ENCODE data around the gene RELL1. TPM values are rescaled to one million over a fixed set of nuclear protein-coding genes. Genes with fewer than 3 reads are reported as not detected.

RELL1 gene
- total RNA-seq (10 to 100 TPM; 34.9 to 36.9 TPM), polyA plus RNA-seq (1 to 10 TPM; 3.9 to 8.8 TPM)

GRCh38 chr4:37686373-37687193 is at the start of gene RELL1:
TSS of gene RELL1 (minus strand) at chr4:37686376. CDS start at chr4:37686287, 89 bp downstream.
- Mint-ChIP-seq H3K4me1 (peaks cover 26 to 47% (median 35%) of the 10 kb centered on the region in 4 donors), H3K27me3 (no peaks in the 10 kb centered on the region), H3K36me3 (peaks cover 0 to 11% of the 10 kb centered on the region in 2 donors), H3K9me3 (no peaks in the 10 kb centered on the region), H3K27ac (peak within 1 kb of the TSS; percentile 97 to 99 (median 98)), H3K4me3 (peak within 1 kb of the TSS; percentile 91 to 98 (median 95))
- peaks cover 41% of the 10 kb centered on the region for H3K4me1 ChIP-seq (ENCODE audit: insufficient read depth, low read length)
- H3K27ac ChIP-seq (ENCODE audit: low read depth, low read length) = peak within 1 kb of the TSS; percentile 91
- peak within 1 kb of the TSS; percentile 18 to 72 for H3K4me3 ChIP-seq (ENCODE audit: low read length in 2 of 2)
- POLR2A ChIA-PET (ENCODE audit: partially characterized antibody) = interaction anchor here (0.6 to 1.5 kb wide), 9 partner anchors 11 to 1343 kb away, joined by 3 to 6 read pairs (median 3); no protein-coding TSS in a partner anchor
- intact Hi-C loops (cut with micrococcal nuclease) = loop anchor here (1.0 to 10.0 kb wide), 6 partner anchors 34 to 1681 kb away; partner anchors contain the start of genes PGM2, RFC1, TBC1D1 and TMEM156
- no peaks in the 10 kb centered on the region for H3K36me3 ChIP-seq (ENCODE audit: insufficient read depth, low read length)
- no peaks in the 10 kb centered on the region for H3K27me3 ChIP-seq (ENCODE audit: insufficient read depth, low read length)
- DNase-seq = peak; percentile 98 to 99 (median 98)
- CTCF ChIA-PET (ENCODE audit: partially characterized antibody) = interaction anchor here (0.8 to 3.0 kb wide), 2 partner anchors 88 to 95 kb away, joined by 4 to 7 read pairs; no protein-coding TSS in a partner anchor
- H3K9me3 ChIP-seq (ENCODE audit: control insufficient read depth in 1 of 2, low read length in 2 of 2) = no peaks in the 10 kb centered on the region

- Histone ChIP-seq H3K27me3 (ENCODE audit: insufficient read depth, low read length) (no peaks in the 10 kb centered on the region), H3K9me3 (ENCODE audit: control insufficient read depth in 1 of 2, low read length in 2 of 2) (no peaks in the 10 kb centered on the region), H3K4me1 (ENCODE audit: insufficient read depth, low read length) (no peaks in the 10 kb centered on the region), H3K27ac (ENCODE audit: low read depth, low read length) (no peak overlapping the region), H3K4me3 (ENCODE audit: low read length in 2 of 2) (no peak overlapping the region), H3K36me3 (ENCODE audit: insufficient read depth, low read length) (no peaks in the 10 kb centered on the region)
- no peaks in the 10 kb centered on the region for H3K4me1 Mint-ChIP-seq
- no peak overlapping the region for H3K27ac Mint-ChIP-seq
- H3K4me3 Mint-ChIP-seq = no peak overlapping the region
- ChIA-PET POLR2A (ENCODE audit: partially characterized antibody) (no interaction called here), CTCF (ENCODE audit: partially characterized antibody) (interaction anchor here (1.2 kb wide), 1 partner anchor 22 kb away, joined by 3 read pairs; no protein-coding TSS in a partner anchor)
- no peaks in the 10 kb centered on the region for H3K9me3 Mint-ChIP-seq
- no peak for DNase-seq
- peaks cover 0 to 2% of the 10 kb centered on the region in 2 donors for H3K27me3 Mint-ChIP-seq
- no peaks in the 10 kb centered on the region for H3K36me3 Mint-ChIP-seq
- intact Hi-C loops (cut with micrococcal nuclease) = no loop called here
Observed at GRCh38 chr4:37735578-37735977, 49.4 kb upstream of the RELL1 start.

GRCh38 chr4:37734989-37735388 is 48.8 kb upstream of the RELL1 start:
- Mint-ChIP-seq H3K27me3 (peaks cover 0 to 2% of the 10 kb centered on the region in 2 donors), H3K9me3 (no peaks in the 10 kb centered on the region), H3K4me3 (no peak overlapping the region), H3K4me1 (no peaks in the 10 kb centered on the region), H3K36me3 (no peaks in the 10 kb centered on the region), H3K27ac (no peak overlapping the region)
- no peak for DNase-seq
- Histone ChIP-seq H3K4me1 (ENCODE audit: insufficient read depth, low read length) (no peaks in the 10 kb centered on the region), H3K4me3 (ENCODE audit: low read length in 2 of 2) (no peak overlapping the region), H3K36me3 (ENCODE audit: insufficient read depth, low read length) (no peaks in the 10 kb centered on the region), H3K27me3 (ENCODE audit: insufficient read depth, low read length) (no peaks in the 10 kb centered on the region), H3K9me3 (ENCODE audit: control insufficient read depth in 1 of 2, low read length in 2 of 2) (no peaks in the 10 kb centered on the region), H3K27ac (ENCODE audit: low read depth, low read length) (no peak overlapping the region)
- intact Hi-C loops (cut with micrococcal nuclease) = no loop called here
- ChIA-PET POLR2A (ENCODE audit: partially characterized antibody) (no interaction called here), CTCF (ENCODE audit: partially characterized antibody) (interaction anchor here (1.2 kb wide), 1 partner anchor 22 kb away, joined by 3 read pairs; no protein-coding TSS in a partner anchor)

GRCh38 chr4:37733240-37733867 is 47.2 kb upstream of the RELL1 start:
- Mint-ChIP-seq H3K36me3 (no peaks in the 10 kb centered on the region), H3K9me3 (no peaks in the 10 kb centered on the region), H3K4me3 (no peak overlapping the region), H3K4me1 (no peaks in the 10 kb centered on the region), H3K27ac (no peak overlapping the region), H3K27me3 (peaks cover 0 to 2% of the 10 kb centered on the region in 2 donors)
- no peak overlapping the region for H3K27ac ChIP-seq (ENCODE audit: low read depth, low read length)
- intact Hi-C loops (cut with micrococcal nuclease) = no loop called here
- H3K27me3 ChIP-seq (ENCODE audit: insufficient read depth, low read length) = no peaks in the 10 kb centered on the region
- H3K4me3 ChIP-seq (ENCODE audit: low read length in 2 of 2) = no peak overlapping the region
- H3K9me3 ChIP-seq (ENCODE audit: control insufficient read depth in 1 of 2, low read length in 2 of 2) = no peaks in the 10 kb centered on the region
- no peaks in the 10 kb centered on the region for H3K4me1 ChIP-seq (ENCODE audit: insufficient read depth, low read length)
- POLR2A ChIA-PET (ENCODE audit: partially characterized antibody) = no interaction called here
- CTCF ChIA-PET (ENCODE audit: partially characterized antibody) = interaction anchor here (1.0 to 1.1 kb wide), 2 partner anchors 11 to 19 kb away, joined by 3 read pairs; no protein-coding TSS in a partner anchor
- DNase-seq = no peak
- no peaks in the 10 kb centered on the region for H3K36me3 ChIP-seq (ENCODE audit: insufficient read depth, low read length)

GRCh38 chr4:37732526-37733186 is 46.5 kb upstream of the RELL1 start:
- no peak overlapping the region for H3K27ac Mint-ChIP-seq
- peaks cover 0 to 2% of the 10 kb centered on the region in 2 donors for H3K27me3 Mint-ChIP-seq
- no peak for DNase-seq
- intact Hi-C loops (cut with micrococcal nuclease) = no loop called here
- no peaks in the 10 kb centered on the region for H3K27me3 ChIP-seq (ENCODE audit: insufficient read depth, low read length)
- H3K4me1 ChIP-seq (ENCODE audit: insufficient read depth, low read length) = no peaks in the 10 kb centered on the region
- H3K4me1 Mint-ChIP-seq = peaks cover 0 to 2% (median 0%) of the 10 kb centered on the region in 4 donors
- H3K4me3 ChIP-seq (ENCODE audit: low read length in 2 of 2) = no peak overlapping the region
- no peaks in the 10 kb centered on the region for H3K36me3 ChIP-seq (ENCODE audit: insufficient read depth, low read length)
- H3K9me3 Mint-ChIP-seq = no peaks in the 10 kb centered on the region
- H3K36me3 Mint-ChIP-seq = no peaks in the 10 kb centered on the region
- CTCF ChIA-PET (ENCODE audit: partially characterized antibody) = interaction anchor here (1.0 to 1.6 kb wide), 3 partner anchors 9 to 19 kb away, joined by 3 to 4 read pairs (median 3); no protein-coding TSS in a partner anchor
- no peak overlapping the region for H3K4me3 Mint-ChIP-seq
- no peak overlapping the region for H3K27ac ChIP-seq (ENCODE audit: low read depth, low read length)
- POLR2A ChIA-PET (ENCODE audit: partially characterized antibody) = no interaction called here
- H3K9me3 ChIP-seq (ENCODE audit: control insufficient read depth in 1 of 2, low read length in 2 of 2) = no peaks in the 10 kb centered on the region

- CTCF ChIA-PET (ENCODE audit: partially characterized antibody) = no interaction called here
- intact Hi-C loops (cut with micrococcal nuclease) = no loop called here
- H3K27me3 ChIP-seq (ENCODE audit: insufficient read depth, low read length) = no peaks in the 10 kb centered on the region
- Mint-ChIP-seq H3K9me3 (no peaks in the 10 kb centered on the region), H3K36me3 (no peaks in the 10 kb centered on the region), H3K4me3 (no peak overlapping the region), H3K27ac (peak overlapping the region in 1 of 7 donors; percentile 24), H3K4me1 (peaks cover 0 to 2% (median 0%) of the 10 kb centered on the region in 4 donors), H3K27me3 (peaks cover 0 to 2% of the 10 kb centered on the region in 2 donors)
- POLR2A ChIA-PET (ENCODE audit: partially characterized antibody) = no interaction called here
- no peak overlapping the region for H3K27ac ChIP-seq (ENCODE audit: low read depth, low read length)
- no peak for DNase-seq
- no peaks in the 10 kb centered on the region for H3K4me1 ChIP-seq (ENCODE audit: insufficient read depth, low read length)
- no peak overlapping the region for H3K4me3 ChIP-seq (ENCODE audit: low read length in 2 of 2)
- H3K36me3 ChIP-seq (ENCODE audit: insufficient read depth, low read length) = no peaks in the 10 kb centered on the region
- no peaks in the 10 kb centered on the region for H3K9me3 ChIP-seq (ENCODE audit: control insufficient read depth in 1 of 2, low read length in 2 of 2)
Observed at GRCh38 chr4:37729649-37730004, 43.5 kb upstream of the RELL1 start.

GRCh38 chr4:37728064-37728463 is 41.9 kb upstream of the RELL1 start:
- Histone ChIP-seq H3K27me3 (ENCODE audit: insufficient read depth, low read length) (no peaks in the 10 kb centered on the region), H3K36me3 (ENCODE audit: insufficient read depth, low read length) (no peaks in the 10 kb centered on the region), H3K9me3 (ENCODE audit: control insufficient read depth in 1 of 2, low read length in 2 of 2) (no peaks in the 10 kb centered on the region), H3K27ac (ENCODE audit: low read depth, low read length) (no peak overlapping the region), H3K4me3 (ENCODE audit: low read length in 2 of 2) (no peak overlapping the region), H3K4me1 (ENCODE audit: insufficient read depth, low read length) (no peaks in the 10 kb centered on the region)
- Mint-ChIP-seq H3K4me3 (no peak overlapping the region), H3K27me3 (peaks cover 0 to 2% of the 10 kb centered on the region in 2 donors), H3K9me3 (peaks cover 0 to 2% (median 0%) of the 10 kb centered on the region in 8 donors), H3K4me1 (peaks cover 1 to 3% (median 2%) of the 10 kb centered on the region in 4 donors), H3K27ac (no peak overlapping the region), H3K36me3 (no peaks in the 10 kb centered on the region)
- intact Hi-C loops (cut with micrococcal nuclease) = no loop called here
- CTCF ChIA-PET (ENCODE audit: partially characterized antibody) = no interaction called here
- POLR2A ChIA-PET (ENCODE audit: partially characterized antibody) = no interaction called here
- no peak for DNase-seq
